ENCODE measurements around the gene NEK2. TPM values are rescaled to one million over a fixed set of nuclear protein-coding genes. Genes with fewer than 3 reads are reported as not detected.
"Not testable (repeated sequence)": the region's sequence is repeated elsewhere in the genome, so short reads cannot be mapped to it uniquely, and the experiment has no call there.

NEK2 gene
- total RNA-seq, 1 donor from 2014 or later: 0.13 TPM

GRCh38 chr1:211652371-211652770 is 23.1 kb downstream of the NEK2 start:
- DNase-seq (ENCODE audit: low spot score): no peak
- ATAC-seq: no peak

GRCh38 chr1:211650904-211651303 is 24.5 kb downstream of the NEK2 start:
- no peak for ATAC-seq
- peak; percentile 31 for DNase-seq (ENCODE audit: low spot score)

DNA sequence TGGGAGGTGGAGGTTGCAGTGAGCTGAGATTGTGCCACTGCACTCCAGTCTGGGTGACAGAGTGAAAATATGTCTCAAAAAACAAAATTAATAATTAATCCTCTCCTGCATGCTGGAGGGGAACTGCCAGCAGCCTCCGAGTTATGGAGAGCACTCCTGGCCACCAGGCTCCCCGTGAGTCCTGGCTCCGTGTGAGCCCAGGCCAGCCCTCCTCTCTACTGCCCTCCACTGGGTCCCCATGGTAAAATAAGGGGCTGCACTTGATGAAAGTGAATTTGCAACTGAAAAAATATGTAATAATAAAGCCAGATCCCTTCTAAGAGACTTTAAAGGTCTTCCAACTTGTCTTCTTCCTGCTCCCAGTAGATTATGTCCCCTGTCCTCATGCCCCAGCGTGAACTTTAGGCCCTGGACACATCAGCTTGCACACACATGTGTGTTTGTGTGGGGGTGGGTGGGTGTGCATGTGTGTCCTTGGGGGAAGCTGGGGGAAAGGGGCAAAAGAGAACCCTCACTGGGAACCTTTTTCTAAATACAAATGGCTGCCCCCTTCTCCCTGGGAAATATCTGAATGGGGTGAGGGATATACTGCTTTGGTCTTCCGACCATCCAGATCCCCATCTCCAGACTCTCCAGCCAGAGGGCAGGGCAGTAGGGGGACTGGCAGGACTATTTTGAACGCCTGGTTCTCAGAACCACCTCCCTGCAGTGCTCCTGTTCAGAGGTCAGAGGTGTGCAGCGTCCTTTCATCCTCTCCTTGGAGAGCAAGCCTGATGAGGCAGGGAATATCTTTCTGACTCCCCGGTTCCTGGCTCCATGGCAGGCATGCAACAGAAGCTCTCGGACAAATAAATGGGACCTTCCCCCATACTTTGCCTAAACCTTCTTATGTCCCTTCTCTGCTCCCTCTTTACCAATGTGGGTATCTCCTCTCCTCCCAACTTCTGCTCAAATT is 26.2 kb downstream of the NEK2 start:
- ATAC-seq (peak; percentile 75), DNase-seq (ENCODE audit: low spot score) (peak; percentile 46)

DNA sequence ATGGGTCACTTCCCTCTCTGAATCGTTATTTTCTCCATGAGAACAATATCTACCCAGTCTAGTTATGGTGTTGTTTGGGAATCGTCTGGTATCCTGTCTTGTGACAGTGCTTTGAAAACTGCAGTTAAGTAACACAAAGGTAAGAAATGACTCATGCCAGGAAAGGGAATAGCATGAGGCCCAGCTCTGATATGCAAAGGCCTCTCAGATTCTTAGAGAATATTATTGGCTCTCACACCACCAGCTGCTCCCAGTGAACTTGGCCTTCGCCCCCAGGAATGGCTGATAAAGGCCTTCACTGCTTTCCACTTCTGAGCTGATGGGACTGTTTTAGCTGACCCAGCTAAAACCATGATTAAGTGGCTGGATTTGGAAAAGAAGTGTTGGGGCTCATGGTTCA is 27.1 kb downstream of the NEK2 start:
- peak; percentile 44 for DNase-seq (ENCODE audit: low spot score)
- ATAC-seq: peak; percentile 5

GRCh38 chr1:211647711-211648121 is 27.7 kb downstream of the NEK2 start:
- DNase-seq (ENCODE audit: low spot score) (peak; percentile 62), ATAC-seq (peak; percentile 63)

GRCh38 chr1:211646566-211646965 is 28.9 kb downstream of the NEK2 start:
- DNase-seq (ENCODE audit: low spot score) (peak; percentile 24), ATAC-seq (no peak)

GRCh38 chr1:211645601-211646000 is 29.8 kb downstream of the NEK2 start:
- DNase-seq (ENCODE audit: low spot score); ATAC-seq: not testable (repeated sequence)

DNA sequence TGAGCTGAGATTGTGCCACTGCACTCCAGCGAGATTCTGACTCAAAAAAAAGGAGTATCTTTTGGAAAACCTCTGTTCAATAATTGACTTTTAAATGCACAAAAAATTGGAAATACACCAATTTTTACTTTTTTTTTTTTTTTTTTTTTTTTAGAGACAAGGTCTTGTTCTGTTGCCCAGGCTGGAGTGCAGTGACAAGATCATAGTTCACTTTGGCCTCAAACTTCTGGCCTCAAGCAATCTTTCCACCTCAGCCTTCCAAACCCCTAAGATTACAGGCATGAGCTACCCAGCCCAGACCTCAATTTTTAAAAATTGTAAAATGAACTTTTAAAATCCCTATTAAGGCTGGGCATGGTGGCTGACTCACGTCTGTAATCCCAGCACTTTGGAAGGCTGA is 30.8 kb downstream of the NEK2 start:
- peak; percentile 24 for ATAC-seq
- peak; percentile 51 for DNase-seq (ENCODE audit: low spot score)

GRCh38 chr1:211643324-211644212 is 31.9 kb downstream of the NEK2 start:
- peak; percentile 83 for ATAC-seq

DNA sequence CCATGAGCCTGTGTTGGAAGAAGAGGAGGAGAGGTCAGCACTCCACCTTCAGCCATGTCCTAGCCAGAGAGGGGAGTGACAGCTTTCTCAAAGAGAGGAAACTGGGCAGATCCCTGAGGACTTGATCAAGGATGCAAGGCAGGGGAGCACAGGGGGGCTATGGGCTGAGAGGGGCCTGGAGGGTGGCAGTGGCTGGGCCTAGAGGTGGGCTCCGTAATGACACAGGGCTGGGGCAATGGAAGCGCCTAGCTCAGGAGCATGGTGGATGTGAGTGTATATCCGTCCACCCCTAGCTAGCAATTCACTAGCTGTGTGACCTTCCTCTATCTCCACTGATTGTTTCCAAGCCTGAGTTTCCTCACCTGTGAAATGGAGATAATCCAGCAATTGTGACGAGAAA is 32.6 kb downstream of the NEK2 start:
- DNase-seq (ENCODE audit: low spot score): peak; percentile 32

More at GRCh38 chr1:211643324-211644212, 31.9 kb downstream of the NEK2 start:
- DNase-seq (ENCODE audit: low spot score): peak; percentile 88

DNA sequence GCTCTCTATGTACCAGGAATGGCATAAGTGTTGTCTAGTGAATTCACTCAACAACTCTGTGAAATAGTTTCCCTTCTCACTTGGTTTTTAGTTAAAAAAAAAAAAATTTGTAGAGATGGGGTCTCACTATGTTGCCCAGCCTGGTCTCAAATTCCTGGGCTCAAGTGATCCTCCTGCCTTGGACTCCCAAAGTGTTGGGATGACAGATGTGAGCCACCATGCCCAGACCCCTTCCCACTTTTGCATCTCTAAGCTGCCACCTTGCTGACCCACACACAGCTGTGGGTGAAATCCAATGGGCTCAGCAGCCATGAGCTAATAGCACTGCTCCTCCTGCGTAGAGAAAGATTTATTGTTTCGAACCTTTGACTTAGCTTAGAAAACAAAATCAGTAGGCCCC is 33.5 kb downstream of the NEK2 start:
- no peak for DNase-seq (ENCODE audit: low spot score)
- ATAC-seq: no peak

More for the DNA sequence above, 32.6 kb downstream of the NEK2 start:
- ATAC-seq: no peak

- peak; percentile 16 for DNase-seq (ENCODE audit: low spot score)
- no peak for ATAC-seq
Observed at GRCh38 chr1:211641044-211641800, 34.2 kb downstream of the NEK2 start.

DNA sequence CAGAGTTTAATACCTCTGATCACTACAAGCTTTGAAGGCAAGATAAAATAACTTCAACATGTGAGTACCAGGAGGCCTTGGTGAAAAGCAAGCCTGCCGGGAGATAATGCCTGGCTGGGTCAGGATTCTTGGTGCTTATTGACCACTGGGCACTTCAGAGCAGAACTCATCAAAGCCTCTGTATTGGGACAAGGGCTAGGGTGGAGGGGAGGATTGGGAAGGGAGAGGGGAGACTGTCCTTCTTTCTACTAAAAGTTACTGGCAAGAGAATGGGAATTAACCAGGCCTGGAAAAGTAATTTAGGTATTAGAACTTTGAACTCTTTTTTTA is 35.2 kb downstream of the NEK2 start:
- DNase-seq (ENCODE audit: low spot score) (peak; percentile 15), ATAC-seq (no peak)

GRCh38 chr1:211639475-211640300 is 35.7 kb downstream of the NEK2 start:
- DNase-seq (ENCODE audit: low spot score) (peak; percentile 33), ATAC-seq (peak; percentile 3)

GRCh38 chr1:211638689-211639101 is 36.7 kb downstream of the NEK2 start:
- peak; percentile 48 for ATAC-seq

GRCh38 chr1:211638246-211638645 is 37.2 kb downstream of the NEK2 start:
- ATAC-seq (no peak), DNase-seq (ENCODE audit: low spot score) (peak; percentile 30)

More at GRCh38 chr1:211638689-211639101, 36.7 kb downstream of the NEK2 start:
- DNase-seq (ENCODE audit: low spot score): peak; percentile 56

- DNase-seq (ENCODE audit: low spot score): no peak
- ATAC-seq: no peak
Observed at GRCh38 chr1:211637066-211637465, 38.4 kb downstream of the NEK2 start.

DNA sequence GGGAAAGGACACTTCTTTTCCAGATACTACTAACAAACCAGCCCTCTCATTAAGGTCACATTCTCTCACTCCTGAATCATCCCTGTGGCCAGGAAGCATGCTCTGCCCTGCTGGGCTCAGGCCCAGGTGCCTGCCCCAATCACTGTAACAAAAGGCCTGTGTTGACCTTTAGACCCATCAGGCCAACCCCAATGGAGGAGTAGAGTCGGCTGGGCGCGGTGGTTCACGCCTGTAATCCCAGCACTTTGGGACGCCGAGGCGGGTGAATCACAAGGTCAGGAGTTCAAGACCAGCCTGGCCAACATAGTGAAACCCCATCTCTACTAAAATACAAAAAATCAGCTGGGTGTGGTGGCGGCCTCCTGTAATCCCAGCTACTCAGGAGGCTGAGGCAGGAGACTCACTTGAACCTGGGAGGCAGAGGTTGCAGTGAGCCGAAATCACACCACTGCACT is 38.8 kb downstream of the NEK2 start:
- DNase-seq (ENCODE audit: low spot score): peak; percentile 88
- ATAC-seq: peak; percentile 79

DNA sequence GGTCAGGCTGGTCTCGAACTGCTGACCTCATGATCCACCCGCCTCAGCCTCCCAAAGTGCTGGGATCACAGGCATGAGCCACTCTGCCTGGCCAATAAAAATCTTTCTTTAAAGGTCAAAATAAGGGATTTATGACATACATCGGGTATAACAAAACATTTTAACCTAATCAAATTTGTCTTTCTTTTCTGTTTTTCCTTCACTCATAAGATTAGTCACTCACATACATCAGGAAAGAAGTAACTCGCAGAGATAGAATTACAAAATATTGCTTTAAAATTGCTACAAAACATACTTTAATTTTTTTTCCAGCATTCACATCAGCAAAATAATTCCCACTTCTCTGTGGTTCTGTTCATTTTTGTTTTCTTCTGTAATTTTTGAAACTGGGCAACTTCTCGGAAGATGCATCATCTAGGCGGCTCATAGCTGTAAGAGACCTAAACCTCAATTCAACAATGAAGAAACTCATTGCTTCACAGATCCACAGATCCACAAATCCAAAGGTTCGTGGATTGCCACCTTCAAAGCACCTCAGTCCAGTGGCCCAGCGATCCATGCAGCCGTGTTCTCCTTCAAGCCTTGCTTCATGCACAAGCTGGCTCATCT is 39.7 kb downstream of the NEK2 start:
- ATAC-seq (no peak), DNase-seq (ENCODE audit: low spot score) (no peak)
